Ishikawa (cell line): Measurements from ENCODE around the gene FDX1.

Source experiments
- CEBPB ChIP-seq: IDR thresholded peaks from 2 replicates; pipeline ENCODE4 v1.6.1; 2012
- CREB1 ChIP-seq: IDR thresholded peaks from 2 replicates; pipeline ENCODE4 v1.6.1; 2012; ENCODE audit warnings: low read depth
- EGR1 ChIP-seq: IDR thresholded peaks from 2 replicates; pipeline ENCODE4 v1.6.1; 2012
- EP300 ChIP-seq: IDR thresholded peaks from 2 replicates; pipeline ENCODE4 v1.6.1; 2012; ENCODE audit warnings: borderline replicate concordance
- FOXM1 ChIP-seq: IDR thresholded peaks from 2 replicates; pipeline ENCODE4 v1.6.1; 2012; ENCODE audit warnings: low read depth, borderline replicate concordance
- NFIC ChIP-seq: IDR thresholded peaks from 2 replicates; pipeline ENCODE4 v1.6.1; 2012
- RAD21 ChIP-seq: IDR thresholded peaks from 2 replicates; pipeline ENCODE4 v1.6.1; 2012; ENCODE audit warnings: low read depth
- TAF1 ChIP-seq: IDR thresholded peaks from 2 replicates; pipeline ENCODE4 v1.6.1; 2012; ENCODE audit warnings: low read depth, mild to moderate bottlenecking
- TCF12 ChIP-seq: IDR thresholded peaks from 2 replicates; pipeline ENCODE4 v1.6.1; 2012; ENCODE audit warnings: low read depth
- TEAD4 ChIP-seq: IDR thresholded peaks from 2 replicates; pipeline ENCODE4 v1.6.1; 2012
- YY1 ChIP-seq: IDR thresholded peaks from 2 replicates; pipeline ENCODE4 v1.6.1; 2012; ENCODE audit warnings: low read depth
- ZBTB7A ChIP-seq: IDR thresholded peaks from 2 replicates; pipeline ENCODE4 v1.6.1; 2012; ENCODE audit warnings: low read depth
- TF ChIP-seq, protein P1 (sequence below): IDR thresholded peaks from 2 replicates; pipeline ENCODE4 v1.6.1; 2012; ENCODE audit warnings: low read depth, mild to moderate bottlenecking
- TF ChIP-seq, protein P2 (sequence below): IDR thresholded peaks from 2 replicates; pipeline ENCODE4 v1.6.1; 2012
- TF ChIP-seq, protein P3 (sequence below): IDR thresholded peaks from 2 replicates; pipeline ENCODE4 v1.6.1; 2012

Gene FDX1

DNA sequence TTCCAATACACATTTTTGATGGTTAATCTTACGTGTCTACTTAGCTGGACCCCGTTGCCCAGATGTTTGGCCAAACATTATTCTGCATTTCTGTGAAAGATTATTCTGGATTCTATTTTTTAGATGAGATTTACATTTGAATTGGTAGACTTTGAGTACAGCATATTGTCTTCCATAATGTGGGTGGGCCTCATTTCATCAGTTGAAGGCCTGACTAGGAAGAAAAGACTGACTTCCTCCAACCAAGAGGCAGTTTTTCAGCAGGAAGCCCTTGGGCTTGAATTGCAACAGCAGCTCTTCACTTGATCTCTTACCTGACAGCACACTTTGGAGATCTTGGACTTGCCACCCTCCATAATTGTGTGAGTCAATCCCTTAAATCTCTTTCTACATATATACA, 58.7 kb downstream of the FDX1 start:
- TF ChIP-seq ZBTB7A, result no peak
- TF ChIP-seq CREB1, result no peak
- no peak for TF ChIP-seq TEAD4
- TF ChIP-seq, protein P1, sequence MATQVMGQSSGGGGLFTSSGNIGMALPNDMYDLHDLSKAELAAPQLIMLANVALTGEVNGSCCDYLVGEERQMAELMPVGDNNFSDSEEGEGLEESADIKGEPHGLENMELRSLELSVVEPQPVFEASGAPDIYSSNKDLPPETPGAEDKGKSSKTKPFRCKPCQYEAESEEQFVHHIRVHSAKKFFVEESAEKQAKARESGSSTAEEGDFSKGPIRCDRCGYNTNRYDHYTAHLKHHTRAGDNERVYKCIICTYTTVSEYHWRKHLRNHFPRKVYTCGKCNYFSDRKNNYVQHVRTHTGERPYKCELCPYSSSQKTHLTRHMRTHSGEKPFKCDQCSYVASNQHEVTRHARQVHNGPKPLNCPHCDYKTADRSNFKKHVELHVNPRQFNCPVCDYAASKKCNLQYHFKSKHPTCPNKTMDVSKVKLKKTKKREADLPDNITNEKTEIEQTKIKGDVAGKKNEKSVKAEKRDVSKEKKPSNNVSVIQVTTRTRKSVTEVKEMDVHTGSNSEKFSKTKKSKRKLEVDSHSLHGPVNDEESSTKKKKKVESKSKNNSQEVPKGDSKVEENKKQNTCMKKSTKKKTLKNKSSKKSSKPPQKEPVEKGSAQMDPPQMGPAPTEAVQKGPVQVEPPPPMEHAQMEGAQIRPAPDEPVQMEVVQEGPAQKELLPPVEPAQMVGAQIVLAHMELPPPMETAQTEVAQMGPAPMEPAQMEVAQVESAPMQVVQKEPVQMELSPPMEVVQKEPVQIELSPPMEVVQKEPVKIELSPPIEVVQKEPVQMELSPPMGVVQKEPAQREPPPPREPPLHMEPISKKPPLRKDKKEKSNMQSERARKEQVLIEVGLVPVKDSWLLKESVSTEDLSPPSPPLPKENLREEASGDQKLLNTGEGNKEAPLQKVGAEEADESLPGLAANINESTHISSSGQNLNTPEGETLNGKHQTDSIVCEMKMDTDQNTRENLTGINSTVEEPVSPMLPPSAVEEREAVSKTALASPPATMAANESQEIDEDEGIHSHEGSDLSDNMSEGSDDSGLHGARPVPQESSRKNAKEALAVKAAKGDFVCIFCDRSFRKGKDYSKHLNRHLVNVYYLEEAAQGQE, result no peak
- no peak for TF ChIP-seq CEBPB
- no peak for TF ChIP-seq TAF1
- TF ChIP-seq RAD21, result no peak

DNA sequence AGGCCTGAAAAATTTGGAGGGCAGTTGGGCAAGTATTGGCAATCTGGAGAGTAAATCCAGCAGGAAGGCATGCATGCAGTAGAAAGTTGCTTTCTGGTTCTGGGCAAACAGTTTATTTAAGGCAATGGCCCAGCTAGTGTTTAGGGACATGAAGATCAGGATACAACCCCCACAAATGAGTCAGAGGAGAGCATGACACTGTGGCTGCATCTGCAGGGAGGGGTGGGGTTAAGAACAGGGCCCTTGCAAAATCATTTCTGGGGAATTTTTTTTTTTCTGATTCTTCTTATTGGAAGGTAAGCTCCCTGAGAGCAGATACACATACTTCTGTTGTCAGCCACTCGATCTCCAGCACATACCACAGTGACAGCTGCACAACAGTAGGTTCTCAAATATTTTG, 61.1 kb downstream of the FDX1 start:
- TF ChIP-seq YY1, result no peak
- TF ChIP-seq CREB1, result no peak
- TF ChIP-seq, protein P2, sequence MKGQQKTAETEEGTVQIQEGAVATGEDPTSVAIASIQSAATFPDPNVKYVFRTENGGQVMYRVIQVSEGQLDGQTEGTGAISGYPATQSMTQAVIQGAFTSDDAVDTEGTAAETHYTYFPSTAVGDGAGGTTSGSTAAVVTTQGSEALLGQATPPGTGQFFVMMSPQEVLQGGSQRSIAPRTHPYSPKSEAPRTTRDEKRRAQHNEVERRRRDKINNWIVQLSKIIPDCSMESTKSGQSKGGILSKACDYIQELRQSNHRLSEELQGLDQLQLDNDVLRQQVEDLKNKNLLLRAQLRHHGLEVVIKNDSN, result no peak
- no peak for TF ChIP-seq FOXM1

DNA sequence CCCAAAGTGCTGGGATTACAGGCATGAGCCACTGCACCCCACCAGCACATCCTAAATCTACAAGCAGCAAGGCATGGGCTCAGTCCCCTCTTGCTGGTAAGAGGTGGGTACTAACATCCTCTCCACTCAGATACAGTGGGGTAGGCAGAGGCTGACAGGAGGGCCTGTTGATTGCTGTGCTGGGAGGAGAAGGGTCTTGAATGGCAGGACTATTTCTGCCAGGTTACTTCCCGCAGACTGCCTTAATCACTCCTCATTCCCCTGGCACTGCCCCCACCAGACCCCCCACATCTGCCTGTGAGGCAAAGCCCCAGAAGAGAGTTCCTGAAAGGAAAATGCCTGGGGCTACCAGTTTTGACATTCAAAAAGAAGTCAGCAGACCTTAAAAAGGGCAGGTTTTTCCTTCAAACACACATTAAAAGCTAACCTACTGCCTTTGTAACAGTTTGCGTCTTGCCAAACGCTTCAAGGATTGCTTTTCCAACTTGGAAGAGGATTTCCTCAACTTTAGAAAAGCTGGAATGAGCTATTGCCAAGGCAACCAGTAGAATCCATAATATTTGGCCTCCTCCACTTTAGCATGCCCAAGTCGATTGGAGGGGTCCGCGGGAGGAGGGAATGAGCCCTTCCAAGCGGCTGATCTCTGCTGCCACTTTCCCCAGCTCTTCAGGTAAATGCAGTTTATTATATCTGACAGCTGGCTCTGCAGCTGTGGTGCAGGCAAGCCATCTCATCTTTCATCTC, 62.0 kb downstream of the FDX1 start:
- no peak for TF ChIP-seq EP300

DNA sequence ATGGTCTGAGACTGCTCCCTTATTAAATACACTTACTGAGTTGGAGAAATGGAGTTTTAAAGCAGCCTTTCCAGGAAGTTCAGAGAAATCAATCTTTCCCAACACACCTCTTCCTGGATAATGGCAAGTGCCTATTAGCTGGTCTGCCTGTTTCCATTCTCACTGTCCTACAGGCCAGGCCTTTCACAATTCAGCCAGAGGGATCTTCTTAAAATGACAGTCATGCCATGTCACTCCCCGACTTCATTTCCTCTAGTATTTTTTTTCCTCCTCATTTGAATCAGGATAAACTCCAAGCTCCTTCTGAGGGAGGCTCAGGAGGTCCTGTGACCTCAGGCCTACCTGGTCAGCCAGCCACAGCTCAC, 62.6 kb downstream of the FDX1 start:
- TF ChIP-seq FOXM1, result no peak
- no peak for TF ChIP-seq ZBTB7A
- TF ChIP-seq CREB1, result no peak
- TF ChIP-seq, protein P3, sequence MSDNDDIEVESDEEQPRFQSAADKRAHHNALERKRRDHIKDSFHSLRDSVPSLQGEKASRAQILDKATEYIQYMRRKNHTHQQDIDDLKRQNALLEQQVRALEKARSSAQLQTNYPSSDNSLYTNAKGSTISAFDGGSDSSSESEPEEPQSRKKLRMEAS, result no peak
- TF ChIP-seq, protein P1, result no peak
- TF ChIP-seq EP300, result no peak
- no peak for TF ChIP-seq TCF12
- TF ChIP-seq CEBPB, result no peak
- TF ChIP-seq TAF1, result no peak
- no peak for TF ChIP-seq NFIC
- TF ChIP-seq, protein P2, result no peak
- no peak for TF ChIP-seq YY1
- TF ChIP-seq EGR1, result no peak
- no peak for TF ChIP-seq TEAD4
- no peak for TF ChIP-seq RAD21

DNA sequence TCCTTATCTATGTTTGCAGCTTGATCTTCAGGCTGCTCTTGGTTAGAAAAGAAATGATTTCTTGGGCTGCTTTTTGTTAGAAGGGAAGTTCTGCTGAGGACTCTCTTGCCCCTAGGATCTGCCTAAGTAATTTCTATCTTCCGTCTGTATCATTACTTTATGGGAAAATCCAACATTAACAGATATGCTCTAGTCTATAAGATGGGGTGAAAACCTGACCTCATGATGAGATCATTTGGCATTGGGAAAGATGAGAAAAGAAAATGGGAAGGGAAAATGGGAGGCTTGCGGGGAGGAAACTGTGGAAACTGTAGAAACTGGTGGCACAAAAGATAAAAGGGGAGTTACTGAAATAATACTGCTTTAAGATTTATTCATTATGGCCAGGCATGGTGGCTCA, 63.6 kb downstream of the FDX1 start:
- TF ChIP-seq ZBTB7A, result no peak
- no peak for TF ChIP-seq CEBPB
- no peak for TF ChIP-seq NFIC
- TF ChIP-seq EP300, result no peak

DNA sequence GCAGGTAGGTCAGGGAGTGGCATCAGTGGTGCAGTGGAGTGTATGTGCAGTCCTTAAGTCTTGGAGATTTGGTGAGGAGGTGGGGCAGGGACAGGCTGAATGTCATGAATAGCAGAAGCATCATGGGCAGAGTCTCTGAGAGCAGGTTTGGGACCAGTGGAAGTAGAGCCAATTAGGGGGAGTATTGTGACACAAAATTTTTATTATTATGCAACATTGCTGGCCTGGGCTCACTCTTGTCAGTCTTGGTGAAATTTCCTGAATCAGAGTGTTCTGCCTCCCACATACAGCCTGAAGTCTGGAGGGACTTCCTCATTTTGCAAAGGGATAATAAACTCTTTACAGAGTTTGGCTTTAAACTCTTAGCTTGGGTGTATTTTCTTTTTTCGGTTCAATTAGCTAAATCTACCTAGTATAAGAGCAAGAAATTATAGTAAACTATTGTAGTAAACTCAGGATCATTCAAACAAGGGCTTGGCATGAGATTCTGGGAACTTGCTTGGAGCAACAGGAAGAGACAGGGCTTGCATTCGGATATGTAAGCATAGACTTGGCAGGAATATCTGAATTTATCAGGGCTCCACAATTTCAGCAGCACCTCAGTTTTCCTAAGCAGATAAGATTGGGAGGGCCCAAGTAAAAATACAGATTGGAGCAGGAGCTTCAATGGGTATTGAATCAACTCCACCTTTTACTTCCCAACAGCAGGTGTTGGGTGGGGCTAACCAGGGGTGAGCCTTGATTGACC, 67.7 kb downstream of the FDX1 start:
- TF ChIP-seq, protein P2, result no peak
- TF ChIP-seq CEBPB, result no peak
- no peak for TF ChIP-seq RAD21
- TF ChIP-seq, protein P3, result no peak
- no peak for TF ChIP-seq CREB1
- no peak for TF ChIP-seq FOXM1
- no peak for TF ChIP-seq ZBTB7A
- TF ChIP-seq NFIC, result no peak
- no peak for TF ChIP-seq TAF1
- no peak for TF ChIP-seq TCF12
- TF ChIP-seq YY1, result no peak
- no peak for TF ChIP-seq TEAD4
